AG04449 (cell line): ENCODE measurements around the gene RNU6-1.

Experiments
- CTCF ChIA-PET: fragments of 350-600 bp; formaldehyde crosslinking; extraction: SDS; loops from one replicate; lab custom pipeline; 2021; ENCODE audit warnings: antibody characterized with exemption; lab: Yijun Ruan, JAX
- POLR2A ChIA-PET: fragments of 400-600, 350-600 bp; formaldehyde crosslinking; extraction: SDS; loops from one replicate; lab custom pipeline; 2020; ENCODE audit warnings: antibody characterized with exemption, inconsistent platforms; lab: Yijun Ruan, JAX
- DNase-seq: peaks from one replicate; pipeline ENCODE4 v3.0.0-alpha.2; 2010; ENCODE audit warnings: low read depth, low spot score
- H3K4me3 ChIP-seq: 2 replicates; pipeline ENCODE4 v1.5.1; 2011; ENCODE audit warnings: low read depth, mild to moderate bottlenecking, control low read depth, low read length
- CTCF ChIP-seq: IDR thresholded peaks from one replicate; pipeline ENCODE4 v1.5.1; 2011; ENCODE audit warnings: mild to moderate bottlenecking, moderate library complexity, low read length, control low read depth, inconsistent platforms; ENCODE audit not compliant: insufficient read depth; ENCODE audit errors: missing control alignments

RNU6-1 gene

DNA sequence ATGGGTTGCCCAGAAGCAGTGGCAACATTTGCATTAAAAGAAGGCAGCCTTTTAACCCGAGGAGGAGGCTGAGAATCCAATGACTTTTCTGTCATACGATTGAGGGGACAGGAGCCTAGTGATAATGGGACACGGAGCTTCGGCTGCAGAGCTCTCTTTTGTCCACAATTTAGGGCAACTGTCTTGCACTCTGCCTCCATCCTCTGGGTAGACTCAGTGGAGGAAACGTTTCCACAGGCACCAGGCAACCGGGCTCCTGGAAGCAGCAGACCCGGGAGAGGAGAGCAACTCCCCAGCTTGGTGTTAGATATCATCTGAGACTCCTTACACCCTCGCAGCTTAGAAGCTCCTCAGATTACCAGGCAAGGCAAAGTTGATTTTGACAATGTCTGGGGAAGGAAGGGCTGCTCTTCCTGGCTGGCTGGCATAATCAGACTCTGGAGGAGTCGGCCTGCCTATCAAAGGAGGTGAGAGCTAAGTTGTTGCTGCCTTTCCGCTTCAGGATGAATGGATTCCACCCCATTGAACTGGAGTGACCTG, 43.5 kb upstream of the RNU6-1 start:
- TF ChIP-seq CTCF = no peak
- CTCF ChIA-PET = interaction anchor here (1.1 to 2.0 kb wide), 5 partner anchors 9 to 272 kb away, joined by 3 to 13 read pairs (median 4); no protein-coding TSS in a partner anchor
- no peak for DNase-seq
- no peak overlapping the region for H3K4me3 ChIP-seq
- POLR2A ChIA-PET = no interaction called here

- DNase-seq = no peak
- ChIA-PET POLR2A (no interaction called here), CTCF (interaction anchor here (0.7 to 2.0 kb wide), 6 partner anchors 9 to 272 kb away, joined by 3 to 13 read pairs (median 4); no protein-coding TSS in a partner anchor)
- TF ChIP-seq CTCF = no peak
- H3K4me3 ChIP-seq = no peak overlapping the region
These were observed 42.8 kb upstream of the RNU6-1 start for GRCh38 chr15:67882487-67883233.

- no peak for DNase-seq
- TF ChIP-seq CTCF = no peak
These were observed 40.9 kb upstream of the RNU6-1 start for GRCh38 chr15:67880651-67881182.

GRCh38 chr15:67879440-67880129, 39.7 kb upstream of the RNU6-1 start:
- H3K4me3 ChIP-seq = no peak overlapping the region
- no peak for TF ChIP-seq CTCF
- no peak for DNase-seq
- ChIA-PET POLR2A (no interaction called here), CTCF (interaction anchor here (1.2 kb wide), 1 partner anchor 16 kb away, joined by 3 read pairs; no protein-coding TSS in a partner anchor)

More at GRCh38 chr15:67880651-67881182, 40.9 kb upstream of the RNU6-1 start:
- POLR2A ChIA-PET = no interaction called here
- CTCF ChIA-PET = no interaction called here
- H3K4me3 ChIP-seq = no peak overlapping the region

DNA sequence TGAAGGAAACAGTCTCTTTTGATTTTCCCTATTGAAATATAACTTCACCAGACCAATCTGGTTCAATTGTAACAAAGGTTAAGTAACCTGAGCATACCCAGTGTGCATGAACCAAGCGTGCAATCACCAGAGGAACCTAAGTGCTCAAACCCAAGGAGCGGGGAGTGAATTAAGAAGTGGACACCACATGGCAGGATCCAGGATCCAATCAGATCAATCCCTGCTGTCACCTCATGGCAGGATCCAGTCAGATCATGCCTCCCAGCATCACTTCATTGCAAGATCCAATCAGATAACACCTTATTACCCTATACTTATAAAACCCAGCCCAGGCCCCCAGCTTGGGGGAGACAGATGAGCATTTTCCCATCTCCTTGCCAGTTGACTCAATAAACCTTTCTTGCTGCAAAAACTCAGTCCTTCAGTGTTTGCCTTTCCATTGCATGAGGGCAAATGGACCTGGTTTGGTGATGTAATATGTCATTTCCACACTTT, 38.9 kb upstream of the RNU6-1 start:
- no peak overlapping the region for H3K4me3 ChIP-seq
- POLR2A ChIA-PET = no interaction called here
- DNase-seq = no peak
- CTCF ChIA-PET = interaction anchor here (1.2 kb wide), 1 partner anchor 16 kb away, joined by 3 read pairs; no protein-coding TSS in a partner anchor
- TF ChIP-seq CTCF = no peak
